ENCODE measurements around the gene PES1. TPM values are rescaled to one million over a fixed set of nuclear protein-coding genes. Genes with fewer than 3 reads are reported as not detected.
"Not testable (repeated sequence)": the region's sequence is repeated elsewhere in the genome, so short reads cannot be mapped to it uniquely, and the experiment has no call there.

The PES1 gene
- 10 to 100 TPM; 36.4 to 48.3 TPM for total RNA-seq
- long read RNA-seq, partial matches to known transcripts = 5 of 11 reads
- long read RNA-seq, other reads (novel, unspliced or antisense) = 2 of 11 reads

DNA sequence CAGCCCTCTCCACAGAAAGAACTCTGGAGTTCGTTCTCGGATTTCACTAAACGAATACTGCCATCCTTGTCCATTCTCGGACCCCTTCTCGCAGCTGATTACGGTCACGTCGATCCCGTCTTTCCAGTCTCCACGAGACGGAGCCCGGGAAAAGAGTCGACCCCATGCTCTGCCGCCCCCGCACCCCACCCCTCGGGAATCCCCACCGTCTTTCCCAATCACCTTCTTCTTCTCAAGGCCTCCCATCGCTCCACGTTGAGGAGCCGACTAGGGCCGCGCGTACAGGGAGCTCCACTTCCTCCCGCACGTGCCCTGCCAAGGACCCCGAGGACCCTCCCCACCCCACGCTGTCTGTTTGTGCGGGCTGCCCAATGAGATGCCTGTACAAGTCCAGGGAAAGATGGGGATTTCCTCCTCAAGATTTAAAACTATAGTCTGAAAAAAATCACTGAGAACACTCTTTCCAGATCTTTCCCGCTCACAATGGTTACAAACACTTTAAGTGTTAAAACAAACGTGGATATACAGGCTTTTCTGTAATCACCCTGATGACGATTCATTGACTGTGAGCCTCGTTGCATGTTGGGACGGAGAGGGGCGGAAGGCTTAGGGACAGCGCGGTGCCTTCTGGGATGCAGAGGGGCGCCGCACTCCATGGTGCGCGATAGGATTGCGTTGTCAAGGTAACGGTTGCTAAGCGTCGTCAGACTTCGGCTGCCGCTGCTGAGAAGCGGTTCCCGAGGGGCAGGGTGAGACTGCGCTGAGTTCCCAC lies at the start of gene PES1:
Gene PES1 (minus strand): TSS at position 323 of the 772 bp plus-strand sequence. CDS start 77 bp downstream, at position 246.
- ATAC-seq = peak; percentile 99
- intact Hi-C loops (cut with DNase I, micrococcal nuclease) = no loop called here
- DNase-seq = peak; percentile 95 to 97

DNA sequence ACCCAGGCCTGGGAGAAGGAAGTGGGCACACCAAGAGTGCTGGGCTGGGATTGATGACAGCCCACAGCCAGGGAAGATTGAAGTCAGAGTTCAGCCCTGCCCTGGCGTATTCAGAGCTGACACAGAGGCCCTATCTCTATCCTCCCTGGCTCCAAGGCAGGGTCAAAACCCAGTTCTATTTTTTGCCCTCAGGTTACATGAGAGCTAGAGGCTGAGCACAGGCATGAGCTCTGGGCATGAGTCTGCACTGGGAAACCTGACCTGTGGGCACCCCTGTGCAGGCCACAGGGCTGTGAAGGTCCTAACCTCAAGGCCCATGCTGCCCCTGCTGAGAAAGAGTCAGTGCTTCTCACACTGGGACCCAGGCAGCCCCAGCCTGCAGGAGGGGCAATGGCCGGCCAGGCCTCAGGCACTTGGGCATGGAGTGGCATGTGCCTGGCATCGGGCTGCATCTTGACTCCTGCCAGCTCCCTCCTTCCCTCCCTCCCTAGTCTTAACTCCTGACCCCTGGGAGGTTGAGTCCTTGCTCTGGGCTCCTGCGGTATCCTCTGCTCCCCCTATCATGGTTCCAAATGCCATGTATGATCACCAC lies 49.2 kb upstream of the PES1 start:
- ATAC-seq = peak; percentile 16
- no peak for DNase-seq
- intact Hi-C loops (cut with DNase I, micrococcal nuclease) = no loop called here

DNA sequence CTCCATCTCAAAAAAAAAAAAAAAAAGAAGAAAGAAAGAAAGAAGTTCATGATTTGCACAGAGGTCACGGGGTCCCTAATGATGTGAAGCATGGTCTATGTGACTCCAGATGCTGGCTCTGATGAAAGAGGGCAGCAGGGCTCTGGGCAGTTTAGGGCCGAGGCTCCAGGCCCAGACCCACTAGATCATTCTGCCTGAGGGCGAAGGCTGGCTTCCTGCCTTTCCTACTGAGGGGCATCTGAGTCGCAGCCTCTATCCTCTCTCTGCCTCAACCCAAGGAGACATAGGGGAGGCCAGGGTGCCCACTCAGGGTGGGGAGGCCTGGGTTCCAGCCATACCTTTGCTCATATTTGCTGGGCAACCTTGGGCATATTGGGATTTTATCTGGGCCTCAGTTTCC lies 48.7 kb upstream of the PES1 start:
- no peak for ATAC-seq
- DNase-seq = no peak
- intact Hi-C loops (cut with DNase I, micrococcal nuclease) = no loop called here

- ATAC-seq = no peak
- intact Hi-C loops (cut with DNase I, micrococcal nuclease) = loop anchor here in 1 of 2 donors (10.0 kb wide), 1 partner anchor 277 kb away; no protein-coding TSS in a partner anchor
These were observed 46.0 kb upstream of the PES1 start for GRCh38 chr22:30637701-30638114.

GRCh38 chr22:30636226-30637077 lies 44.7 kb upstream of the PES1 start:
- DNase-seq (peak; percentile 42 to 61), ATAC-seq (peak; percentile 36)
- intact Hi-C loops (cut with DNase I, micrococcal nuclease) = loop anchor here in 1 of 2 donors (10.0 kb wide), 1 partner anchor 278 kb away; no protein-coding TSS in a partner anchor

More at GRCh38 chr22:30637701-30638114, 46.0 kb upstream of the PES1 start:
- no peak for DNase-seq

- DNase-seq (peak; percentile 94 to 99), ATAC-seq (peak; percentile 86)
- intact Hi-C loops (cut with DNase I, micrococcal nuclease) = loop anchor here in 1 of 2 donors (10.0 kb wide), 1 partner anchor 279 kb away; no protein-coding TSS in a partner anchor
These were observed 43.8 kb upstream of the PES1 start, which contains the start of gene SLC35E4 for GRCh38 chr22:30635273-30636225. SLC35E4 (plus strand) TSS chr22:30635781; CDS start chr22:30636451, 670 bp downstream.

- intact Hi-C loops (cut with DNase I, micrococcal nuclease) = loop anchor here in 1 of 2 donors (5.0 to 10.0 kb wide), 2 partner anchors 123 to 280 kb away; no protein-coding TSS in a partner anchor
- DNase-seq (peak; percentile 77 to 88), ATAC-seq (peak; percentile 67)
These were observed 42.9 kb upstream of the PES1 start for GRCh38 chr22:30634471-30635233.

GRCh38 chr22:30631469-30631868 lies 39.8 kb upstream of the PES1 start:
- intact Hi-C loops (cut with DNase I, micrococcal nuclease) = loop anchor here in 1 of 2 donors (5.0 to 10.0 kb wide), 2 partner anchors 126 to 283 kb away; no protein-coding TSS in a partner anchor
- not testable (repeated sequence) for ATAC-seq, DNase-seq

DNA sequence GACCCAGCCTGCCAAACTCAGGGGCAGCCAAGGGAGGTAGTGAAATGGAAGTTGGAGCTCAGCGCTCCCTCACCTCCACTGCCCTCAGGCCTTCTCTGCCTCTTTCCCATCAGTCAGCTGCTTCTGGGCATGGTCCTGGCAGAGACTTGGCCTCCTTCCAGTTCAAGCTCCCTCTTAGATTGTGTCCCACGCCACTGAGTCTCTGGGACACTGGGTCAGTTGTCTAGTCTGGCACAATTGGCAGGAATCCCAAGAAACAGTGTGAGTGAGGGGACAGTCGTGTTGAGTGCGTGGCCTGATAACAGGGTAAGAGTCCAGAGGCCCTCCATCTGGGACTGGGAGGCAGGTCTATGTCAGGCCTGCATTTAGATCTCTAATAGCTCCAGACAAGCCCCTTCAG lies 36.8 kb upstream of the PES1 start:
- DNase-seq (no peak), ATAC-seq (no peak)
- intact Hi-C loops (cut with DNase I, micrococcal nuclease) = no loop called here

DNA sequence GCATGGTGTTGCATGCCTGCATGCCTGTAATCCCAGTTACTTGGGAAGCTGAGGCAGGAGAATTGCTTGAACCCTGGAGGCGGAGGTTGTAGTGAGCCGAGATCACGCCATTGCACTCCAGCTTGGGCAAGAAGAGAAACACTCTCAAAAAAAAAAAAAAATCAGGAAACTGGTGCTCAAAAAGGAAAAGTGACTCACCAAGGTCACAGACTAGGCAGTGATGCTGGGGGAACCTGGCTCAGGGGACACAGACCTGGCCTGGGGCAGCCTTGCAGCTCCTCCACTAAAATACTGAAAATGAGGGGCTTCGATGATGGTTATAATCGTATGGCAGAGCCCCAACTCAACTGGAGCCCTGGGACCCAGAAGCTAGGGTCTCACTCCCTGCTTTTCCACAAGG lies 35.8 kb upstream of the PES1 start:
- ATAC-seq (no peak), DNase-seq (no peak)
- intact Hi-C loops (cut with DNase I, micrococcal nuclease) = no loop called here

DNA sequence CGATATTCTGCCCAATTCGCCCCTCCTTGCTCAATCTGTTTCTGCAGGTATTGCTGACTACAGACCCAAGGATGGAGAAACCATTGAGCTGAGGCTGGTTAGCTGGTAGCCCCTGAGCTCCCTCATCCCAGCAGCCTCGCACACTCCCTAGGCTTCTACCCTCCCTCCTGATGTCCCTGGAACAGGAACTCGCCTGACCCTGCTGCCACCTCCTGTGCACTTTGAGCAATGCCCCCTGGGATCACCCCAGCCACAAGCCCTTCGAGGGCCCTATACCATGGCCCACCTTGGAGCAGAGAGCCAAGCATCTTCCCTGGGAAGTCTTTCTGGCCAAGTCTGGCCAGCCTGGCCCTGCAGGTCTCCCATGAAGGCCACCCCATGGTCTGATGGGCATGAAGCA lies 34.7 kb upstream of the PES1 start:
- no peak for DNase-seq
- ATAC-seq = no peak
- intact Hi-C loops (cut with DNase I, micrococcal nuclease) = no loop called here

- ATAC-seq; DNase-seq; intact Hi-C loops (cut with DNase I, micrococcal nuclease): not testable (repeated sequence)
These were observed 28.2 kb upstream of the PES1 start for GRCh38 chr22:30619909-30620308.

GRCh38 chr22:30617819-30618218 lies 26.1 kb upstream of the PES1 start:
- DNase-seq (no peak), ATAC-seq (no peak)
- intact Hi-C loops (cut with DNase I, micrococcal nuclease) = no loop called here

- no peak for ATAC-seq
- no peak for DNase-seq
- intact Hi-C loops (cut with DNase I, micrococcal nuclease) = no loop called here
These were observed 23.8 kb upstream of the PES1 start for GRCh38 chr22:30615543-30615954.

- DNase-seq = no peak
These were observed 23.2 kb upstream of the PES1 start for GRCh38 chr22:30614879-30615278.

DNA sequence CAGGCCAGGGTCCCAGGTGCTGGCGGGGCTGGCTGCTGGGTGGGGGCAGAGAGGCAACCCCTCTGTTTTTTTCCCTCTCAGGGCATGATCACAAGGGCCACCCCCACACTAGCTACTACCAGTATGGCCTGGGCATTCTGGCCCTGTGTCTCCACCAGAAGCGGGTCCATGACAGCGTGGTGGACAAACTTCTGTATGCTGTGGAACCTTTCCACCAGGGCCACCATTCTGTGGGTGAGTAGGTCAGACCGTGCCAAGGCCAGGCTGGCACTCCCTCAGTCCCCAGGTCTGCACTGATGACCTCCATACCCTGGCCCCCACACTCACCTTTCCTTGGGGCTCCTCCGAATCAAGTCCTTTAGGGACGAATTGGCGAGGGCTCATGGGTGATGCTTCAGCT lies 22.6 kb upstream of the PES1 start:
- intact Hi-C loops (cut with DNase I, micrococcal nuclease) = no loop called here
- ATAC-seq = no peak
- no peak for DNase-seq

More at GRCh38 chr22:30614879-30615278, 23.2 kb upstream of the PES1 start:
- intact Hi-C loops (cut with DNase I, micrococcal nuclease) = no loop called here
- no peak for ATAC-seq

GRCh38 chr22:30612789-30613188 lies 21.1 kb upstream of the PES1 start:
- intact Hi-C loops (cut with DNase I, micrococcal nuclease) = no loop called here
- ATAC-seq (no peak), DNase-seq (no peak)
